ENCODE measurements around the gene METTL4. TPM values are rescaled to one million over a fixed set of nuclear protein-coding genes. Genes with fewer than 3 reads are reported as not detected.

The METTL4 gene
- total and polyA plus RNA-seq, 2 of the 8 experiments (the other 6 are each of a cell fraction or from before 2014, with no cell fraction given): 8.5 to 11.5 TPM

DNA sequence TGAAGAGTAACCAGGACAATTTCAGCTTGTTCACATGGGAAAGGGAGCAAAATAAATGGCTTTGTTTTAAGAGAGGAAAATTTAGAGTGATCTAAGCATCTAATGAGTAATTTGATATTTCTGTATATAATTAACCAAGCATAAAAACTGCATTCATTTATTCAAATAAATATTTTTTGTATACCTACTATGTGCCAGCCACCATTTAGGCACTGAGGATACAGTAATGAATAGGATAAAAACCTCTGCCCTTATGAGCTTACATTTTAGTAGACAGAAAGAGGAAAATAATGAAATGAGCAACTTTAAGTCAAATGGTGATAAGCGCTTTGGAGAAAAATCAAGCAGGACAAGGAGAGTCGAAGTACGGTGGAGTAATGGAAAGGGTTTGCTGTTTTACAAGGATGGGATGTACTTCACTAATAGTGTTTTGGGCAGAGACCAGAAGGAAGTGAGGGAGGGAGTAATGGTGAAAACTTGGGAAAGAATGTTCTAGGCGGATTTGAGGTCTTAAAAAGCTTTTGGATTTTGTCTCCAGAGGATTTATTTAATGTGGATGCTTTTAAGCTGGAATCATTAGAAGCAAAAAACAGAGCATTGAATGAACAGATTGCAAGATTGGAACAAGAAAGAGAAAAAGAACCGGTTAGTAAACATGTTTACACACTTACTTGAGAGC lies 17.5 kb upstream of the METTL4 start:
- no peak overlapping the region for H2BK5ac ChIP-seq (ENCODE audit: low read depth, low read length)
- H3K23ac ChIP-seq (ENCODE audit: insufficient read length): no peak overlapping the region
- no peaks in the 10 kb centered on the region for H3K4me1 ChIP-seq (replicated peaks in 1 of 4; ENCODE audit: control insufficient read depth in 3 of 4, insufficient read depth in 4 of 4, low read length in 3 of 4)
- H2BK15ac ChIP-seq (ENCODE audit: low read length): no peak overlapping the region
- TF ChIP-seq POLR2A (IDR thresholded peaks at IDR 0.05; ENCODE audit: control extremely low read depth in 1 of 2, low read depth in 2 of 2, low read length in 2 of 2) (no peak), KDM1A (IDR thresholded peaks at IDR 0.05; ENCODE audit: borderline replicate concordance, low read length) (no peak), PHF8 (conservative IDR thresholded peaks at IDR 0.05; ENCODE audit: low read depth, low read length) (no peak), GTF2F1 (IDR thresholded peaks at IDR 0.05; ENCODE audit: borderline replicate concordance, low read depth, low read length) (no peak), CBX8 (IDR thresholded peaks at IDR 0.05; ENCODE audit: borderline replicate concordance, low read depth, low read length) (no peak)
- no peak overlapping the region for H2BK12ac ChIP-seq (ENCODE audit: low read depth, low read length)
- H4K8ac ChIP-seq (ENCODE audit: extremely low read depth, insufficient read depth, low read length): no peak overlapping the region
- H3K23me2 ChIP-seq (ENCODE audit: low read depth, low read length): no peaks in the 10 kb centered on the region
- 89% methylated on average over 5 of the region's 5 CpGs; no CpG with 5 or more reads in 1 of the 2 experiments for WGBS, 2 experiments (ENCODE audit: extremely low coverage in 1 of 2, insufficient coverage in 1 of 2, insufficient read length in 1 of 2, insufficient replicate concordance in 2 of 2, low coverage in 1 of 2, low lambda C conversion rate in 2 of 2, missing lambda C conversion rate in 1 of 2)
- H3K9me3 ChIP-seq (ENCODE audit: insufficient read depth in 2 of 2, low read depth in 1 of 2, low read length in 1 of 2): no peaks in the 10 kb centered on the region
- H4K91ac ChIP-seq (replicated peaks; ENCODE audit: insufficient read length, low read length): no peak overlapping the region
- ChIA-PET CTCF (ENCODE audit: partially characterized antibody) (interaction anchor here (1.0 to 1.2 kb wide), 2 partner anchors 11 to 18 kb away, joined by 3 read pairs; no protein-coding TSS in a partner anchor), POLR2A (ENCODE audit: partially characterized antibody) (interaction anchor here (1.0 to 1.4 kb wide), 2 partner anchors 16 to 18 kb away, joined by 3 to 4 read pairs; partner anchors contain the start of genes METTL4 and NDC80)
- no peak overlapping the region for H2BK20ac ChIP-seq (ENCODE audit: low read length)
- FAIRE-seq (no peak), DNase-seq (ENCODE audit: low read depth in 1 of 2, low spot score in 2 of 2) (no peak)
- no peak overlapping the region for H3K4me2 ChIP-seq (ENCODE audit: insufficient read depth in 1 of 2, low read depth in 2 of 2, low read length in 2 of 2)
- H3K27ac ChIP-seq (ENCODE audit: low read depth, low read length): no peak overlapping the region
- no peak overlapping the region for H3K14ac ChIP-seq (ENCODE audit: insufficient read length)
- H3K9ac ChIP-seq (replicated peaks in 1 of 4; ENCODE audit: extremely low read depth in 1 of 4, low read depth in 3 of 4, low read length in 3 of 4): no peak overlapping the region
- no peaks in the 10 kb centered on the region for H3K79me2 ChIP-seq (ENCODE audit: control insufficient read depth in 1 of 2, insufficient read depth in 2 of 2, low read length in 2 of 2)
- H3K56ac ChIP-seq (replicated peaks; ENCODE audit: insufficient read length, low read depth, low read length): no peak overlapping the region
- H2AFZ ChIP-seq (ENCODE audit: low read length): no peak overlapping the region
- H3K79me1 ChIP-seq (ENCODE audit: low read depth, low read length): no peaks in the 10 kb centered on the region
- H2BK120ac ChIP-seq (replicated peaks; ENCODE audit: low read depth, low read length): no peak overlapping the region
- no peak overlapping the region for H3K18ac ChIP-seq (ENCODE audit: extremely low read depth, low read length)
- H2AK5ac ChIP-seq (ENCODE audit: low read depth, low read length): no peak overlapping the region
- peaks cover 0 to 1% (median 0%) of the 10 kb centered on the region in 4 experiments; a peak in 1 of 7 replicates for H3K27me3 ChIP-seq (replicated peaks in 1 of 4; ENCODE audit: control insufficient read depth in 3 of 4, extremely low read depth in 1 of 4, insufficient read depth in 3 of 4, low read length in 3 of 4)
- no peak overlapping the region for H3K4ac ChIP-seq (replicated peaks; ENCODE audit: insufficient read length, low read depth, low read length)
- no peak overlapping the region for H4K5ac ChIP-seq (ENCODE audit: insufficient read length, low read depth, low read length)
- no peak overlapping the region for H3K4me3 ChIP-seq (ENCODE audit: extremely low read depth in 1 of 4, insufficient read depth in 2 of 4, low read depth in 3 of 4, low read length in 4 of 4)
- peaks cover 9 to 83% (median 42%) of the 10 kb centered on the region in 4 experiments for H3K36me3 ChIP-seq (ENCODE audit: control insufficient read depth in 2 of 4, insufficient read depth in 4 of 4, low read length in 3 of 4)
- peaks cover 0 to 2% of the 10 kb centered on the region in 2 experiments for H4K20me1 ChIP-seq (replicated peaks in 1 of 2; ENCODE audit: control insufficient read depth in 1 of 2, insufficient read depth in 2 of 2, low read length in 2 of 2)

All from H1 (cell line).